Mesendoderm (in vitro differentiated cells): ENCODE data around the gene NFRKB.
A peak's percentile ranks its signal among the peaks of the same experiment; 100 is the strongest.

Experiments
- DNase-seq: peaks from one replicate; pipeline ENCODE4 v3.0.0; 2013
- H2AK5ac ChIP-seq: 2 replicates; pipeline ENCODE4 v1.6.1; 2013; ENCODE audit warnings: low read length, inconsistent platforms
- H2BK120ac ChIP-seq: 2 replicates; pipeline ENCODE4 v1.6.1; 2013; ENCODE audit warnings: low read depth, mild to moderate bottlenecking, low read length, moderate library complexity, mixed read lengths
- H2BK15ac ChIP-seq: replicated peaks from 2 replicates; pipeline ENCODE4 v1.6.1; 2013; ENCODE audit warnings: low read depth, mild to moderate bottlenecking, moderate library complexity
- H2BK5ac ChIP-seq: 2 replicates; pipeline ENCODE4 v1.6.1; 2013; ENCODE audit warnings: low read length, inconsistent platforms
- H3K18ac ChIP-seq: 2 replicates; pipeline ENCODE4 v1.6.1; 2013; ENCODE audit warnings: mild to moderate bottlenecking, low read length, mixed read lengths
- H3K23ac ChIP-seq: one replicate; pipeline ENCODE4 v1.6.1; 2013; ENCODE audit warnings: low read length
- H3K27ac ChIP-seq: 2 replicates; pipeline ENCODE4 v1.5.1; 2013; ENCODE audit warnings: low read depth, mild to moderate bottlenecking, inconsistent platforms, low read length, moderate library complexity
- H3K27me3 ChIP-seq: 2 replicates; pipeline ENCODE4 v1.6.1; 2013; ENCODE audit warnings: low read length, control low read depth, mild to moderate bottlenecking, inconsistent platforms; ENCODE audit not compliant: insufficient read depth, poor library complexity
- H3K36me3 ChIP-seq: 2 replicates; pipeline ENCODE4 v1.6.1; 2013; ENCODE audit warnings: low read length, inconsistent platforms; ENCODE audit not compliant: control insufficient read depth, insufficient read depth
- H3K4ac ChIP-seq: one replicate; pipeline ENCODE4 v1.6.1; 2013; ENCODE audit warnings: low read depth, mild to moderate bottlenecking, low read length, moderate library complexity
- H3K4me1 ChIP-seq: 2 replicates; pipeline ENCODE4 v1.6.1; 2013; ENCODE audit warnings: low read depth, low read length, inconsistent platforms; ENCODE audit not compliant: control insufficient read depth
- H3K4me2 ChIP-seq: 2 replicates; pipeline ENCODE4 v1.6.1; 2013; ENCODE audit warnings: low read length
- H3K4me3 ChIP-seq: 2 replicates; pipeline ENCODE4 v1.5.1; 2013; ENCODE audit warnings: mild to moderate bottlenecking, low read length
- H3K56ac ChIP-seq: one replicate; pipeline ENCODE4 v1.6.1; 2013; ENCODE audit warnings: low read length
- H3K79me1 ChIP-seq: 2 replicates; pipeline ENCODE4 v1.6.1; 2013; ENCODE audit warnings: low read length, inconsistent platforms
- H3K79me2 ChIP-seq: 2 replicates; pipeline ENCODE4 v1.6.1; 2013; ENCODE audit warnings: mild to moderate bottlenecking, low read length; ENCODE audit not compliant: control insufficient read depth, insufficient read depth
- H3K9ac ChIP-seq: 2 replicates; pipeline ENCODE4 v1.6.1; 2013; ENCODE audit warnings: low read length, inconsistent platforms
- H4K5ac ChIP-seq: one replicate; pipeline ENCODE4 v1.6.1; 2013; ENCODE audit warnings: low read length
- H4K8ac ChIP-seq: one replicate; pipeline ENCODE4 v1.6.1; 2013; ENCODE audit warnings: low read depth, mild to moderate bottlenecking, control low read depth, low read length, moderate library complexity
- WGBS: extraction: QIAGEN DNeasy Blood & Tissue Kit; methylation state at CpG from one replicate; pipeline ENCODE4 v1.1.7; 2013; ENCODE audit warnings: low lambda C conversion rate, missing lambda C conversion rate; ENCODE audit not compliant: insufficient coverage; ENCODE audit errors: extremely low coverage; 5-methylcytosine and 5-hydroxymethylcytosine counted together

The NFRKB gene

DNA sequence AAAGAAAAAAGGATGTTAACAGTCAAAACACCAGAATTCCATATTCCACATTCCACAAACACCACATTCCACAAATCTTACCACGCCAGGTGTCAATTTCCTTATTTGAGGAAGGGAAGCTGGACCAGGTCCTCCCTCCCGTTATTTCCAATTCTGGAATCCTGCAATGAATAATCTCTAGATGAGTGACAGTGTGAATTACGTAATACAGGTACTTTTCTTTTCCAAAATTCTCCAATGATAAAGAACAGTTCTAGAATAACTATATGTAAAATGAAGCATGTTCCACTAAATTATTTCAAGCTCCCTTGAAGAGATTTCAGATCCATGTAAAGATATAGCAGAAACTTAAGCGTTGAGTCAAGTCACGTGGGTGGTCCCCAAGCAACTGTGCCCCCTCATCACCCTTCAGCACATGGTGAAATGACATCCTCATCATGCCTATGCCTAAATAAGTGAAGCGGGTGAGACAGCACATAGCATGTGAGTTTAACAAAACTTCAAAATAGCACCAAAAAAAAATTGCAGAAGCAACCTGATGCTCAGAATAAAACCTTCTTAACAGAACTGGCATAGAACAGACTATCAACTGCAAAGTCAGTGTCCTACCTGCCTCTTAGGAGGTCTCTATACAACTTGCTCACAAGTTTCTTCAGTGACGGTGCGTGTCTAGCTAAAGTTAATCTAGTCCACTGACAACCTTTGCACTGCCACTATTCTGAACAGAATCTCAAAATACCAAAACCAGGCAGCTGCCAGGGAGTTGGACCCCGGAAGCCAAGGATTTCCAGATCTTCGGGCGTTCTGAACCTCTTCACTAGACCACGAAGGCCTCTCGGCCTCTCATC lies 876 bp downstream of the NFRKB start:
- Histone ChIP-seq H3K27me3 (no peaks in the 10 kb centered on the region), H2BK5ac (no peak overlapping the region), H3K23ac (no peak overlapping the region), H3K79me1 (peaks cover 10% of the 10 kb centered on the region), H3K79me2 (peaks cover 14% of the 10 kb centered on the region), H3K4me3 (peak overlapping the region; percentile 95), H3K27ac (no peak overlapping the region), H3K56ac (peak overlapping the region; percentile 95), H3K4me1 (no peaks in the 10 kb centered on the region), H3K9ac (peak overlapping the region; percentile 90), H2BK120ac (no peak overlapping the region), H3K4me2 (peak overlapping the region; percentile 90), H2BK15ac (no peak overlapping the region), H4K5ac (no peak overlapping the region), H3K4ac (no peak overlapping the region), H3K36me3 (peaks cover 2% of the 10 kb centered on the region), H4K8ac (no peak overlapping the region), H3K18ac (peak overlapping the region; percentile 53), H2AK5ac (no peak overlapping the region)
- no CpG with 5 or more reads among the region's 13 CpGs for WGBS
- DNase-seq, result no peak

DNA sequence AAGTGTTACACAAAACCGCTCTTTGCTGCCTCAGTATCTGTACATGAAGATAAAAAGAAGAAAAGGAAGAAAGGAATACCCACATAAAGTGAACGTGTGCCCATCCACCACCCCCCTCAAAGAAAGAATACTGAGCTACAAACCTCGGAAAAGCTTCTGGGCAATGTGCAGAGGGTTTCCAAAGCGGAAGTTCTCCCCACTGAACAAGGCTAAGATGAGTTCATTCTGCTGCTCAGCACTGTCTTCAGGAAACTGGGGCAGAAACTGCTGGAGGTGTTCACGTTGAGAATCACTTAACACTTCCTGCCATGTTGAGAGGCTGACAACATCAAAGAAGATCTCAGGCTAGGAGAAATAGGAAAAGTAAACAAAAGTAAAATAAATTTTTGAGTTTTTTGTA lies 6.9 kb downstream of the NFRKB start:
- Histone ChIP-seq H2AK5ac (no peak overlapping the region), H3K4me1 (no peaks in the 10 kb centered on the region), H3K23ac (no peak overlapping the region), H3K27ac (no peak overlapping the region), H4K5ac (no peak overlapping the region), H2BK15ac (no peak overlapping the region), H4K8ac (no peak overlapping the region), H2BK120ac (no peak overlapping the region), H3K79me2 (no peaks in the 10 kb centered on the region), H3K4me3 (no peak overlapping the region), H3K56ac (no peak overlapping the region), H3K4me2 (no peak overlapping the region), H2BK5ac (no peak overlapping the region), H3K27me3 (no peaks in the 10 kb centered on the region), H3K18ac (no peak overlapping the region), H3K9ac (no peak overlapping the region), H3K79me1 (peaks cover 2% of the 10 kb centered on the region), H3K36me3 (peaks cover 28% of the 10 kb centered on the region), H3K4ac (no peak overlapping the region)
- no peak for DNase-seq
- no CpG with 5 or more reads among the region's 5 CpGs for WGBS

DNA sequence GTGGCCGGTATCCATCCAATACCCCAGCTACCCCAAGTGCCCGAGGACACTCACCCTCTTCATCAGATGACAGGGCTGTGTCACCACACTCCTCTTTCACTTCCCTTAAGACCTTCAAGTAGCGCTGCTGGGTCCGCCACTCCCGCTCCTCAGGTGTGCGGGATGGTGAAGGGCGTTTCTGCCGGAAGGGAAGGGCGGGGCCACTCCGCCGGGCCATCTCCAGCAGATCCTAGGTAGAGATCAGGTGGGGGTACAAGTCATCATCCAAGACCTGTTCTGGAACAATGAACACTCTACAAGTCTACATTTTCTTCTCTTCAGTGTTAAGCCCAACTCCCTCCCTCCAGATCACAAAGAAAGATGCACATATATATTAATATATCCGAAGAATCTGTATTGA lies 10.0 kb downstream of the NFRKB start:
- Histone ChIP-seq H2BK120ac (no peak overlapping the region), H3K9ac (no peak overlapping the region), H3K4me3 (no peak overlapping the region), H3K27me3 (no peaks in the 10 kb centered on the region), H3K4me2 (no peak overlapping the region), H3K27ac (no peak overlapping the region), H3K4ac (no peak overlapping the region), H3K79me2 (no peaks in the 10 kb centered on the region), H2AK5ac (no peak overlapping the region), H4K5ac (no peak overlapping the region), H2BK5ac (no peak overlapping the region), H4K8ac (no peak overlapping the region), H3K23ac (no peak overlapping the region), H3K18ac (no peak overlapping the region), H2BK15ac (no peak overlapping the region), H3K36me3 (peaks cover 33% of the 10 kb centered on the region), H3K79me1 (no peaks in the 10 kb centered on the region), H3K56ac (no peak overlapping the region), H3K4me1 (no peaks in the 10 kb centered on the region)
- DNase-seq, result no peak
- no CpG with 5 or more reads among the region's 12 CpGs for WGBS

DNA sequence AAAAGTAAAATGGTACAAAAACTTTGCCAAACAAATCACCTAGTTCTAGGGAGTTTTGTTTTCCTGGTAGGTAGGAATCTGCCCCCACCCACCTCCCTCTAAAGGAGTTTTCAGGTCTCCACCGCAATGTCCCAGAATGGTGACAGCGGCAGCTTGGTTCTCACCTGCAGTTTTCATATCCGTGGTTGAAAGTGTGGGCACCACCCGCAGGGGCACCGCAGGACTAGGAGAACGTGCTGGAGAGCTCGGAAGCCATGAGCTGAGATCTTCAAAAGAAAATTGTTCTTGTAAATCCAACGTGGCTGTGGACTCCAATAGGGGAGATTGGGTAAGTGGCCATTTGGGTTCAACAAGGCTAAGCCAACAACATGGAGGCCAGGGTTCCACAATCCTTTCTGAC lies 10.8 kb downstream of the NFRKB start:
- DNase-seq, result no peak
- H3K23ac ChIP-seq, result no peak overlapping the region
- no peak overlapping the region for H4K5ac ChIP-seq
- H3K27ac ChIP-seq, result no peak overlapping the region
- no peak overlapping the region for H2AK5ac ChIP-seq
- no peaks in the 10 kb centered on the region for H3K79me1 ChIP-seq
- H3K4me1 ChIP-seq, result no peaks in the 10 kb centered on the region
- H3K9ac ChIP-seq, result no peak overlapping the region
- WGBS, result no CpG with 5 or more reads among the region's 8 CpGs
- no peak overlapping the region for H3K4me2 ChIP-seq
- no peak overlapping the region for H3K56ac ChIP-seq
- H3K4me3 ChIP-seq, result no peak overlapping the region
- H3K18ac ChIP-seq, result no peak overlapping the region
- no peak overlapping the region for H4K8ac ChIP-seq
- no peak overlapping the region for H2BK15ac ChIP-seq
- H3K79me2 ChIP-seq, result no peaks in the 10 kb centered on the region
- no peak overlapping the region for H2BK120ac ChIP-seq
- no peak overlapping the region for H2BK5ac ChIP-seq
- H3K27me3 ChIP-seq, result no peaks in the 10 kb centered on the region
- H3K36me3 ChIP-seq, result peaks cover 33% of the 10 kb centered on the region
- no peak overlapping the region for H3K4ac ChIP-seq

DNA sequence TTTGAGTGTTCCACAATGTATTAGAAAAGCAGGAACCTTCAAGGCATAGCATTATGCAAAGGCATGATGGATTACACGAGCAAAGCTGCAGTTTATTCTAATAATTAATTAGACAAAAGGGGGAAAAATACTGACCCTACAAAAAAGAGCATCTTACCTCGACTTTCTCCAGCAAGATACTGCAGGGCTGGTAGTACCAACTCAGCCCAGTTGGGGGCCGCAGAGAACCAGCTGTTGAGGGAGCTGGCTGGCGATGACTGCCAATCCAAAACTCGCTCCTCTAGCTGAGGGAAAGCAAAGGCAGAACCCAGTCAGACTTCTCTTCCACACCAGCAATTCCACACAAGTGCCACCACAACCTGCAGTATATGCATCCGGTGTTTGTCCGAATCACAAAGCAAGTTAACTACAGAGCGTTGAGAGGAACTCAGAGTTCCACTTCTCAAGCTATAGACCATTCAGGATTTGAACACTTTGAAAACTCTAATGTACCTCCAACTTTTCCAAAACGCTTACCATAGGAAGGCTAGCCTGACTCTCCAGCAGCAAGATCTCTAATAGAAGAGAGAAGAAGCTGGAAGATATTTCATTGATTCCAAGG lies 13.7 kb downstream of the NFRKB start:
- H3K4me2 ChIP-seq, result no peak overlapping the region
- no peaks in the 10 kb centered on the region for H3K79me2 ChIP-seq
- no peak overlapping the region for H2BK5ac ChIP-seq
- no peak overlapping the region for H2BK15ac ChIP-seq
- H4K5ac ChIP-seq, result no peak overlapping the region
- H3K9ac ChIP-seq, result no peak overlapping the region
- peaks cover 23% of the 10 kb centered on the region for H3K36me3 ChIP-seq
- no peak overlapping the region for H3K4ac ChIP-seq
- no peak overlapping the region for H4K8ac ChIP-seq
- no peak overlapping the region for H3K4me3 ChIP-seq
- H3K27me3 ChIP-seq, result no peaks in the 10 kb centered on the region
- no peak overlapping the region for H3K56ac ChIP-seq
- no peak overlapping the region for H2AK5ac ChIP-seq
- H3K18ac ChIP-seq, result no peak overlapping the region
- no peak overlapping the region for H2BK120ac ChIP-seq
- H3K23ac ChIP-seq, result no peak overlapping the region
- no peaks in the 10 kb centered on the region for H3K79me1 ChIP-seq
- H3K27ac ChIP-seq, result no peak overlapping the region
- no CpG with 5 or more reads among the region's 9 CpGs for WGBS
- no peaks in the 10 kb centered on the region for H3K4me1 ChIP-seq
- DNase-seq, result peak; percentile 53
